Glomerular visceral epithelial cell (primary cell): ENCODE results near the gene DUSP5.
"Not testable (repeated sequence)": the region's sequence is repeated elsewhere in the genome, so short reads cannot be mapped to it uniquely, and the experiment has no call there.

ENCODE experiments used
- DNase-seq: peaks from one replicate; pipeline ENCODE4 v3.0.0-alpha.2; 2016; ENCODE audit errors: extremely low spot score

Gene DUSP5

DNA sequence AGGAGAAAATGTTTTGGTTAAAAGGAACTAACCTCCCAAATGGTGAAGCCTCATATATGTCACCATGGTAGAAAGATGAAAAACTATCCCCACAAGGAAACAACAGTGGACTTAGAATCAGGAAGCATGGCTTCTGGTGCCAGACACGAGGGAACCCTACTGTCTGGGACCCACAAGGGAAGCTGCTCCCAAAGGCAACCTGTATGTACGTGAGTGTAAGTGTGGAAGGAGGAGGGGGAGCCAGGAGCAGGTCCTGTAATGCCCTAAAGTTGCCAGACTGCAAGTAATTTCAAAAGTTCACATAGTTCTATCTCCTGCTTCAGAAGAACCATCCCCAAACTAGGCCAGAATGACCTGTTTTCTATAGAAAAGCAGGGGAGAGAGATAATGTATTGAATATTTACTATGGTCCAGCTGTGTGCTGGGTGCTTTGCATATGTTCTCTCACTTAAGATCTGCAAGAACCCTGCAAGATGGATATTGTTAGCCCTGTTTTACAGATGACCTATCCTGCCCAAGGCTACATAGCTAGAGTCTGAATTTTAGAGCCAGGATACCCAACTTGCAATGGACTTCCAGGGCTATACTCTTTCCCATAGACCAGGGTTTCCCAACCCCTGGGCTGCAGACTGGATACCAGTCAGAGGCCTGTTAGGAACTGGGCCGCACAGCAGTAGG lies 19.2 kb downstream of the DUSP5 start:
- DNase-seq, result no peak

DNA sequence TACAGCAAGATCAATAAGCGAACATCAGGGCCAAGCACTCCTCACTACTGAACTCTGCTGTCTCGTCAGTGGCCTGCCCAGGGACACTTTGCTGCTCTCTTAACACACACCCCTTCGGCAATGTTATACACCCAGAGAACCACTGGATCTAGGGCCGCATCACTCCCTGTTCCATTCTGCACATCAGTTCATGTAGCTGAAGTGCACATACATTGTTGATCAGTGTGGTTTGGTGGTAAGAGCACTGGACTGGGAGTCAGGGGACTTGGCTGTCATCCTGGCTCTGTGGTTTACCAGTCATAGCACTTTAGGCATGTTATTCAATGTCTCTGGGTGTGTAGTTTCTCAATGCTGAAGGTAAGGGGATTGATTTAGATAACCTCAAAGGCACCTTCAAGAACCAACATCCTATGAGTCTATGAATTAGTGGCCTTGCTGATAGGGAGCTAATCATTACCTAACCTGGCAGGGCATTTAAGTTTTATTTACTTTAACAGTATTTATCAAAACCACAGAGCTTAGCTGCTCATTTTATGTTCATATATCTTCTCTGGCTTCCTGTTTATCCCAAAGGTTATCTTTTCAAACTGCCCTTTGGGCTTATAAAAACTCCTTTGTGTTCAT lies 24.8 kb downstream of the DUSP5 start:
- DNase-seq, result no peak

DNA sequence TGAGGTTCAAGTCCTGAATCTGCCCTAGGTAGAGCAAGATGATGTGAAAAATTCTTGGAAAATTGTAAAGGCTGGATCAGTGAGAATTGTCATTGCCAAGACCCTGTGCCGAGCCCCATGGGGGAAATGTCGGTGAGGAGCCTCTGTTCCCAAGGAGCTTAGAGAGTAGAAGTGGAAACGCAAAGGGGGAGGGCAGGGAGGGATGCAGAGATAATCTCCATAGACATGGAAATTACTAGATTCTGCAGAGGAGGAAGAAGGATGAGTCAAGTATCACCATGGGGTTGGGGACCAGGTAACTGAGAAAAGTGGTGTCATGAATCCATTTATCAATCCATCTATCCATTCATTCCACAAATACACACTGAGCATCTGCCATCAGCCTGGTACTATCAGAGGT lies 26.0 kb downstream of the DUSP5 start:
- no peak for DNase-seq

DNA sequence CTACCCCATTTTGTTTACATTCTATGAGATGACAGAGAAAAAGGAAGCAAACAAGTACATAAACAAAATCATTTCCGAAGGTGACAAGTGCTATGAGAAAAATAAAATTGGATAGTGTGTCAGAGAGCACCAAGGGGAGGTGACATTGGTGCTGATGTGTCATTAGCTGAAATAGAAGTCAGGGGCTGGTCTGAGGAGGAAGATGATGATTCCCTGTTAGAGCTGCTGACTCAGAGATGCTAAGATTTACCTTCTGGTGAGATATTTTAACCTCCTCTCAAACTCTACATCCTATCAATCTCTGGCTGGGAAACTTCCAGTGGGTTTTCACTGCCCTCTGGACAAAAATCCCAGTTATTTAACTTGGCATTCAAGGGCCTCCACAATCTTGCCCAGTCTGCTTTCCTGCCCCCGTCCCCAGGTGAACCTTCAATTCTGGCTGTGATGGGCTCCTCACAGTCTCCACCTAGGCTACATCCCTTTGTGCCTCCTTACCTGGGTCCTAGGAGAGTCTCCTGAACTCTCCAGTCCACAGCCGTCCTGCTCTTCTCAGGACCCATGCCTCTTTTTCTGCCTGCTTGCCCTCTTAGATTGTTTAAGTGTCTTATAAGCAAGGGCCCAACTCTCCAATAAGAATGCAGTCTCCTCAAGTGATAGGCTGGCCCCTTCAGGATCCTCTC lies 26.6 kb downstream of the DUSP5 start:
- no peak for DNase-seq

DNA sequence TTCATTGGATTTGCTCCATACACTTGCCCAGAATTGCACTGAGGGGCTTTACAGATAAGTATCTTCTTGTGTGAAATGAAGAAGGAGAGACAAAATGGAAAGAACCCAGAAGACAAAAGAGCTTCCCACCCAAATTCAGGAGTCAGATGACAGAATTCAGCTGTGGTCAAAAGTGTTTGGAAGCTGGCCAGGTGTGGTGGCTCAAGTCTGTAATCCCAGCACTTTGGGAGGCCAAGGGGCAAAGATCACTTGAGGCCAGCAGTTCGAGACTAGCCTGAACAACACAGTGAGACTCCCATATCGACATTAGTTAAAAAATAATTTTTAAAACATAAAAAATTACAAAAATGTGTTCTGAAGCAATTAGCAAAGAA lies 27.1 kb downstream of the DUSP5 start:
- no peak for DNase-seq

DNA sequence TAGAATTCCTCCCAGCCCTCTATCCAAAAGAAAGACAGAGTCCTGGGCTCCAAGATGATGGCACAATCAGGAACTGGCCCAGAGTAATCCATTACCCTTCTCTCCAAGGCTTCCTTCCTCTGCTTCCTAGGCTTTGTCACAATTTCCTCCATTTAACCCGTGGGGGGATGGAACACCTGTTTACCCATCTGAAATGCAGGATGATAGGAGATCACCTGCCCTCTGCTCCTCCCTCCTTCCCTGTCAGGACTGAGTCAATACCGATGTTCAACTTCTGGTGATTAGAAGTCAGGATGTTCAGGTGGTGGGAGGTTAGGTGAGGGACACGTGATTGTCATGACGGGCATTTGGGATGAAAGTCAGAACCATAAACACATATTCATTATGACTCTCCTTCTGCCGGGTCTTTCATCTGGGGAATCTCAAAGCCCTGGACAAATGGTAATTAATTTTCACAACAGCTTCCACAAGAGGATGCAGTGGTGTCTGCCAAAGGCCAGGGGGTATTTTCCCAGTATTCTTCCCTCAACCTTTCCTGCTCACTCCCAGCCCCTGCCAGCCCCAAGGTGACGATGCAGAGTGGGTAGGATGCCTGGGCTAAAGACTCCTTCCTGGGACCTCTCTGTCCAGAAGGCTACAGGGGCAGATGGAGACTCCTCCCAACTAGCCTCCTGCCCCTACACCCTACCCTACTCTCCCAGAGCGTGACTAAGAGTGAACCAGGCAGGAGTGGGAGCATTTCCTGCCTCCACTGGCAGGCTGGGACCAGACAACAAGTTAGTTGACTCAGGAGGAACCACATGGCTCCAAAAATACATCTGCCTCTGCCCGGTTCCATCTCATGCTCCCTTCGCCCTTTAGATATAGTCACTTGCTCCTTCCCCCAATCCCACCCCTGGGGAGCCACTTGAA lies 27.9 kb downstream of the DUSP5 start:
- DNase-seq, result peak; percentile 33

DNA sequence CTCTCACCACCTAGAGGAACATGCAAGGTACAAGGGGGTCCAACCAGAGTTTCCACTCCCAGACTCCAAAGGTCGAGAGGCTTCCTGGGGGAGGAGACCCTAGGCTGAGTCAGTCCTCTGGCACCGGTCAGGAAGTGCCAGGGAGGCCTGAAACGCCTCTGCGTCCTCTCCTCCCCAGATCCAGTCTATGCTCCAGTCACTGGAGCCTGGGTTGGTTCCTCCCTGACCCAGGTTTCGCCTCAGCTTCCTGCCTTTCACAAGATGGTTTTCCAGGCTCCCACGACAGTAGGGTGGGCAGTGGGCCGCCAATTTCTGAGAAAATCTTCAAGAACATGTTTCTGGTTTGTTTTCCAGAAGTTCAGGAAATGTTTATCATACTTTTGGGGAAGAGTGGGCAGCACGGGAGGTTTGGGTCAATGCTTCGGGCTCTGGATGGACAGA lies 30.0 kb downstream of the DUSP5 start:
- DNase-seq, result no peak

DNA sequence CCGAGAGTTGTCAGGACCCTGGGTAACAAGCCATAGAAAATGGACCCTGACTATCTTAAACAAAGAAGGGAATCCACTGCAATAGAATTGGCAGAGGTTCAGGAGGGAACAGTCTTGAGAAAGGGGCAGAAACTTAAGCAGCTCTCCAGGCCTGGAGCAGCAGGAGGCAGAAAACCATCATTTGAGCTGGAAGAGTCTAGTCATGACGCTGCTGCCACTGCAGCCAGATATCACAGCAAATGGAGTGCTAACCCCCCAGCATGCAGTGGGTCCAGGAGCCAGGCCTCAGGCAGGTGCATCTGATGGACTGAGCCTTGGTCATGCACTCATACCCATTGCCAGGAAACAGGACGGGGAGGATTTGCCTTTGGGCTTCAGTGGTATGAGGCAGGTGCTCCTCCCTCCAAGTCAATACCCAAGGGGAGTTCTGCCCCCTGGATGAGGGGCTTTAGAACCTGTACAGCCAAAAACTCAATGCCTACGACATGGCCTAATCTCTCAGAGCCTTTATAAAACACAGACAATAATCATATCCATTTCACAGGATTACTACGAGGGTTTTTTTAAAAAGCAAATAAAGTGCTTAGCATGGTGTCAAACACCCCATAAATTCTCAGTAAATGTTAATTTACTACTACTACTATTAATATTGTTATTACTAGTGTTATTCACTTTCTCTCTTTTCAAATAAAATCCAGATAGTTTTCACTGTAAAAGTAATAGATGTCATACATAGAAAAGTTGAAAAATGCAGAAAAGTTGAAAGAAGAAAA lies 30.7 kb downstream of the DUSP5 start:
- no peak for DNase-seq

DNA sequence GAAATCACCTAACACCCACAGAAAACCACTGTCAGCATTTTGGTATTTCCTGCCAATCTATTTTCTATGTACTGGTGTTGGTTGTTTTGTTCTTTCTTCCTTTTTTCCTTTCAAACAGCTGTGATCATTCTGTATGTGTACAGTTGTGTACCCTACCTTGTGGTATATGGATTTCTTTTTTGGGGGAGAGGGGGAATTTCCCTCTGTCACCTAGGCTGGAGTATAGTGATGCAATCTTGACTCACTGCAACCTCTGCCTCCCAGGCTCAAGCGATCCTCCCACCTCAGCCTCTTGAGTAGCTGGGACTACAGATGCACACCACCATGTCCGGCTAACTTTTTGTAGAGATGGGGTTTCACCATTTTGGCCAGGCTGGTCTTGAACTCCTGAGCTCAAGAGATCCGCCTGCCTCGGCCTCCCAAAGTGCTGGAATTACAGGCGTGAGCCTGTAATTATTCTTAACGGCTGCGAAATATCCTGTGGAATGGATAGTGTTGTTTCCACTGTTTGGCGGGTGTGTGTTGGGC lies 31.4 kb downstream of the DUSP5 start:
- DNase-seq, result not testable (repeated sequence)

DNA sequence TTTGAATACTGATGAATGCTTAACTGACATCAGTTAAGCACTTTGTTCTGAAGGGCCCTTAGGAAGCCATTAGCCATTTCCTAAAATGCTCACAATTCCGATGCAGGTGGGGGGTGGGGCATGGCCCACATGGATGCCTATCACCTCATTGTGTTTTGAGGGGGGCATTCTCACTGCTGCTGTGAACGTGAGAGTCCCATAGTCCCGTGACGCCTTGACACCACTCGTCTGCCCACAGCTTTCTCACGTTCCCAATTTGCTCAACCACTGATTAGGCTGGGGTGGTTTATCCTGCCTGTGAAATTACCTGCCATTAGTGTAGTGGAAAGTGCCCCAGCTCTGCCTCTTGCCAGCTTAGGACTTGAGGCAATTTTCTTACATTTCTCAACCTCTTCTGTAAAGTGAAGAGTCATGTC lies 31.9 kb downstream of the DUSP5 start:
- DNase-seq, result no peak

DNA sequence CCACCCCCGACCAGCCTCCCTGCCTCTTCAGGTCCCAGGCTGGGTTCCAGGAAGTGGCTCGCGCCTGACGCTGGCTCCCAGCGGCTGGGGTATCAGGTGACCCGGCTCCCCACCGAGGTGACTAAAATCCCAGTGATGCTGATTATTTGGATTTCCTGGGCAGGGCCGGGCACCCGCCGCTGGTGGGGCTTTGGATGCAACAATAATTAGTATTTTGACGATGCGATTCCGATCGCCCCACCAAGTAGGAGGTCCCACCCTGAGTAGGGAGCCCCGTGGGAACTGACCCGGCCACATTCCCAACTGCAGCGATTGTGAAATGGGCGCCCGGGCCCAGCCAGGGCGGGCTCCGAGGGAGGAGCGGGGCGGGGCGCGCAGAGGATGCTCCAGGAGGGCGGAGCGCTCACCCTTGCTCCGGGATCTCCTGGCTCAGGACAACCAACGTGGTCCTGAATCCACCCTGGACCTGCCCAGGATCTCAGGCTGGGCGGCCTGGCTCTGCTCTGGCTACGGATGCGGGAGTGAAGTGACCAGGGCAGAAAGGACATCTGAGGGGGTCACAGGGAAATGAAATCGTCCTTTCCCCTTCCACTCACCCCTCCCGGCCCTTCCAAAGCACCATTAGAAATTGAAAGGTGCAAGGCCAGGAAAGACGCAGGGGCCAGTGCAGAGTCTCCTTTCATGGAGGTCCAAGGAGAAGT lies 32.6 kb downstream of the DUSP5 start:
- peak; percentile 25 for DNase-seq

DNA sequence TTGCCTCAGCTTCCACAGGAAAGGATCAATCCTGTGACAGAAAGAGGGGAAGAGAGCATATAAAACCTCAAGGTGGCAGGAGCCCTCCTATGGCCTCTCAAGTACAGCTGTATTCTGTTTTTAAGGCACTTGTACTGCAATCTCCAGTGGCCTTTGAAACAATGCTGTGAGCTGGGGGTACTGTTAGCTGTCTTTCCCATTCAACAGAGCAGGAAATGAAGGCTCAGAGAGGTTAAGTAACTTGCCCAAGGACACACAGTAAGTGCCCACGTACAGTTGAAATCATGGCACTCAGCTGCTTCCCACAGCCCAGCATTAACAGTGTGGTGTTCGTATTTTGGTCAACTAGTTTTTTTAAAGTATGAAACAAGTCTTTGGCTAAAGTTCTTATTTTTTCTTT lies 34.0 kb downstream of the DUSP5 start:
- DNase-seq, result no peak

DNA sequence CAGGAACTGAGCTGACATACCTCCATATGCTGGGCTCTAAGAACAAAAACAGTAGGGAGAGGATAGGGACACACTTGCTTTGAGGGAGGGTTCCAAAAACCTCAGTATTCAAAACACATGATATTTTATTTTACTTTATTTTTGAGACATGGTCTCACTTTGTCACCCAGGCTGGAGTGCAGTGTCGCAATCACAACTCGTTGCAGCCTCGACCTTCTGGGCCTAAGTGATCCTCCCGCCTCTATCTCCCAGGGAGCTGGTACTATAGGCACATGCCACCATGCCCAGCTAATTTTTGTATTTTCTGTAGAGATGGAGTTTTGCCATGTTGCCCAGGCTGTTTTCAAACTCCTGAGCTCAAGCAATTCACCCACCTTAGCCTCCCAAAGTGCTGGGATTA lies 34.9 kb downstream of the DUSP5 start:
- not testable (repeated sequence) for DNase-seq

DNA sequence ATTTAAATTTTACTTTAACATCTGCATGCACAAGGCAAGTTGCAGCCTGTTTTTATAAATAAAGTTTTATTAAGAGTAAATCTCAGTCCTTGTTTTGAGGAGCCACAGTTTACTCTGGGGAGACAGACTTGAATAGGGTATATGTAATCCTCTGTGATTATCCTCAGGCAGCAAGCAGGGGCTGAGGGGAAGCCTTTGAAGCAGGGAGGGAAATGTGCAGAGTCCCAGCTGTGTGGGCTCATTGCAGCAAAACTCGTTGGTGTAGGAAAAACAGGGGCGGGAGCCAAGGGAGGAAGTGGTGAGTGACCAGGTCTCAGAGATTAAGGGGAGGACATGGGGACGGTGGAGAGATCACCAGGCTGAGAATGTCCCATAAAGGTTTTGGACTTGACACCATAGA lies 35.4 kb downstream of the DUSP5 start:
- peak; percentile 29 for DNase-seq

DNA sequence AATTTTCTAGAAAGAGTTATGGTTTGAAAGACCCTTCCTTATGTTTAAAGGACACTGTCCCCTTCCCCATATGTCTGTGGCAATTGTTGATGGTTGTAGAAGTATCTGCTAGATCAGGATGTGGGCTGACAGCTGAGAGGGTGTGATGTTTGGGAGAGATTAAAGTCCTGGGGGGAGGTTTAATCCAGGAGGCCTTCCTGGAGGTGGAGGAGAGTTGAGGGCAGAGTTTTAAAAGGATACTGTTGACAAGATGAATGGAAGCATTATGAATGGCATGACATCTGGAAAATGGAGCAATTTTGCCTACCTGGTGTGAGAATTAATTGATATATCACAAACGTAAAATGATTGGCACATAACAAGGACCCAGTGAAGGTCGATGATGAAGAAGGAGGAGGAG lies 36.9 kb downstream of the DUSP5 start:
- DNase-seq, result no peak

DNA sequence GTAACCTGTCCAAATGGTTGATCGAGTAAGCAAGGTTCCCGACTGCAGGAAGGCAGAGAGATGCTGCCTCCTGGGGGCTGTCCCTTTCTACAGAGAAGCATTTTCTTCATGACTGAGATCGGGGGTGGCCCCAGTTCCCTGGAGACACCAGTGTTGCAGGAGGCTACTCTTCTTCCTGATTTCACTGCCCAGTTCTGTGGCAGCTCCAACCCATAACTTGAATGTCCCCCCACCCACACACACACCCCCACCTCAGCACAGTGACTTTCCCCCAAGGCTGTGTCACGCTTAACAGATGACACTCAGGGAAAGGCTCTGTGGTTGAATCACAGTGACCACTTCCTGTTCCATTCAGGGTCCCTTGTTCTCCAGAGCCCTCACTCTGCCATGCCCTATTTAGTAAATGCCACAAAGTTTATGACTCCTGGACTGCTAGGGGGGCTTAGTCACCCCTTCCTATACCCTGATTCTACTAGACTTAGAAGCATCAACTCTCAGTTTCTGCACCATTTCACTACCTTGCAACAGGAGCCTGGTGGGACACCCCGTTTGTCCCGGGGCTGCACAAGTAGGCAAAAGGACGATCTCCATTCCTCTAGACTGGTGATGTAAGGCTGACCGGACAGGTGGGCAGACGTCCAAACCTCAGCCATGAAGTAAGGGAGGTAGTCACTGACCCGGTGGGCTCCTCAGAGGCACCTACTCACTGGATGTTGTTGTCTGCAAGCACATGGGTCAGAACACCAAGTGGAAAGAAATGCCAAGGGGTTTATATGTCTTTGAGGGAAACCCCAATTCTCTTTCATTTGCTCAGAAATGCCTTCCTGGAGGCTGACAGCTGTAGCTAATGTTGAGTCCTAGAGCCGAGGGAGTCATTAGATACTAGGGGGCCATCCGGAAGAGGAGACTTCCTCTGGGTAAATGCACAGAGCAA lies 38.5 kb downstream of the DUSP5 start:
- DNase-seq, result peak; percentile 95

DNA sequence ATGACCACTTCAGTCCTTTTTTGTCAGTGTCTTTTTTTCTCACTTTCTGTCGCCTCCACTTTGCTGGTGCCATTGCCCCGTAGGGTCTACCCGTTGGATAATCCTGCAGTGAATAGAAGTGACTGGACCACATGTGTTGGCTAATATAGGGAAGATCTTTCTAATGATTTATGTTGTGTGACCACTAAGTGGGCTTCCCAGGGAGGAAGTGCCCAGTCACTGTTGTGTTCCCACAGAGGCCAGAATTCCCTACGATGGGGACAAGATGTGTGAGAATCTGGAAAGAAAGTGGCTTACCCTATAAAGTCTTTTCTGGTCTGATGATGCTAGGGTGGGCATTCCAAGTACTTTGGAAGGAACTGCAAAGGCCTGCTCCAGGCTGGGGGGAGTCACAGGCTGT lies 41.4 kb downstream of the DUSP5 start:
- no peak for DNase-seq

DNA sequence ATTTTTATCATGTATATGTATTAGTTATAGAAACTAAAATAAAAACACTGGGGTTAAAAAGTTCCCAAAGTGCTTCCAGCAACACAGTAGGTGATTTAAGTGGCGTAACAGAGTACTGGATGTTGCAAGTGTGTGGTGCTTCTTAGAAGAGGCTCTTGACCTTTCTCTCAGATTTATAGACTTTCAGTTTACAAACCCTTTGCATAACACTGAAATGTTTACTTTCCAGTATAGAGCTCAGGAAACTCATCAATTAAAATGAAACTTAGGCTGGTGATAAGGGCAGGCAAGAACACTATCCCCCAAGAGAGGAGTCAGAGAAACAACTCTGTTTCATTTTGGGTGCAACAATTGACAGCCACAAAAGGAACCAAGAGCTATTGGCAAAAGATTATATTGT lies 42.3 kb downstream of the DUSP5 start:
- DNase-seq, result no peak

DNA sequence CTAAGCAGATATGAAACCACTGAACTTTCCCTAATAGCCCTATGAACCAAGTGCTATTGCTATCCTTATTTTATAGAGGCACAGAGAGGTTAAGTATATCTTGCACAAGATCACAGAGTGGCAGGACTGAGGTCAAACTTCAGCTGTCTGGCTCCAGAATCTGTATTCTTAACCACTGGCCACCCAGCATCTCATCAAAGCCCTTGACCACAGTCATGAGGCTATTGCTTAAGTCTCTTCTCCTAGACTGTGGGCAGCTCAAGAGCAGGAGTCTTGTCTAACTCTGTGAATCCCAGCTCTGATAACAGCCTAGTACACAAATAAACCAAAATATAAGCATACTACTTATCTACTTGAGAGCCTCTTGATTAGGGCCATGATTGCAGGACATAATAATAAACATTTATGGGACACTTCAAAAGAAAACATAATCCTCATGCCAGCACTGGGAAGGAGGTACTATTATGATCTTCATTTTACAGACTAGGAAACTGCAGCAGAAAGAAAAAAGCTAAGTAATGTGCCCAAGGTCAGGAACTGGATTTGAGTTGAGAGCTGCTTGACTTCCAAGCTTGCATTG lies 47.3 kb downstream of the DUSP5 start:
- DNase-seq, result peak; percentile 26
